Mammary epithelial cell (primary cell): ENCODE data around the gene TMEM238.

Source experiments
- EZH2 ChIP-seq: IDR thresholded peaks from 2 replicates; pipeline ENCODE4 v1.6.1; 2012; ENCODE audit warnings: low read length, inconsistent platforms, borderline replicate concordance
- TF ChIP-seq, protein P1 (sequence below), 2 donors: IDR thresholded peaks in 1 of 2; conservative IDR thresholded peaks in 1 of 2; 2 replicates each; pipeline ENCODE4 v1.5.1; 2011 to 2012; ENCODE audit warnings: inconsistent platforms in 2 of 2, low read length in 2 of 2, mild to moderate bottlenecking in 2 of 2, control low read depth in 1 of 2, low read depth in 1 of 2; ENCODE audit not compliant: insufficient read depth in 1 of 2; ENCODE audit errors: extremely low read depth in 1 of 2

DNA sequence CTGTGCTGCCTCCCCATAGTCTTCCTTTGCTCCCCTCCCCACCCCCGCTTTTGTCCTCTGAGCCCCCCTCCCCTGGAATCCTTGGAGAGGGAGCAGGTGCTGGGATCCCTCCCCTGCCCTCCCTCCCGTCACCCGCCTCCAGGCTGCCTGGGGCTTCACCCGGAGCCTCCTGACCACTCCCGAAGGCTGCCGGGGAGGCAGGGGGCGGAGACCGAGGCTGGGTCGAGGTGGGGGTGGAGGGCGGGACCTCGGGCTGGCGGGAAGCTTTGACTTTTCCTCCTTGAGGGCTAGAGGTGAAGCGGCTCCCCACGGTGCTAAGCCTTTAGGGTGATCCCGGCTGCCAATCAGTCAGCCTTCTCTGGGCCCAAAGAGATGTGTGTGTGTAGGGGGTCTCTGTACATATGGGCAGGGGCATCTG lies 42.9 kb downstream of the TMEM238 start:
- TF ChIP-seq, protein P1, sequence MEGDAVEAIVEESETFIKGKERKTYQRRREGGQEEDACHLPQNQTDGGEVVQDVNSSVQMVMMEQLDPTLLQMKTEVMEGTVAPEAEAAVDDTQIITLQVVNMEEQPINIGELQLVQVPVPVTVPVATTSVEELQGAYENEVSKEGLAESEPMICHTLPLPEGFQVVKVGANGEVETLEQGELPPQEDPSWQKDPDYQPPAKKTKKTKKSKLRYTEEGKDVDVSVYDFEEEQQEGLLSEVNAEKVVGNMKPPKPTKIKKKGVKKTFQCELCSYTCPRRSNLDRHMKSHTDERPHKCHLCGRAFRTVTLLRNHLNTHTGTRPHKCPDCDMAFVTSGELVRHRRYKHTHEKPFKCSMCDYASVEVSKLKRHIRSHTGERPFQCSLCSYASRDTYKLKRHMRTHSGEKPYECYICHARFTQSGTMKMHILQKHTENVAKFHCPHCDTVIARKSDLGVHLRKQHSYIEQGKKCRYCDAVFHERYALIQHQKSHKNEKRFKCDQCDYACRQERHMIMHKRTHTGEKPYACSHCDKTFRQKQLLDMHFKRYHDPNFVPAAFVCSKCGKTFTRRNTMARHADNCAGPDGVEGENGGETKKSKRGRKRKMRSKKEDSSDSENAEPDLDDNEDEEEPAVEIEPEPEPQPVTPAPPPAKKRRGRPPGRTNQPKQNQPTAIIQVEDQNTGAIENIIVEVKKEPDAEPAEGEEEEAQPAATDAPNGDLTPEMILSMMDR (conservative IDR thresholded peaks at IDR 0.05 in 1 of 2, IDR thresholded peaks at IDR 0.05 in 1 of 2; ENCODE audit: extremely low read depth in 1 of 2, insufficient read depth in 1 of 2, low read depth in 1 of 2, low read length in 2 of 2) = no peak
- no peak for TF ChIP-seq EZH2
